Astrocyte (in vitro differentiated cells and primary cell): ENCODE results near the gene ATP1B4. TPM values are rescaled to one million over a fixed set of nuclear protein-coding genes. Genes with fewer than 3 reads are reported as not detected.

Source experiments
- DNase-seq: peaks from one replicate; pipeline ENCODE4 v3.0.0-alpha.2; 2010; ENCODE audit warnings: low read depth
- FAIRE-seq: peaks from 2 replicates; lab custom pipeline; 2011; peaks lifted over from hg19 to GRCh38; lab: Jason Lieb, UNC
- H2AFZ ChIP-seq: 2 replicates; pipeline ENCODE4 v1.6.0; 2012; ENCODE audit warnings: low read depth, low read length, inconsistent platforms
- H3K27ac ChIP-seq: 2 replicates; pipeline ENCODE4 v1.5.1; 2011; ENCODE audit warnings: low read depth, low read length, inconsistent platforms
- H3K27me3 ChIP-seq: 2 replicates; pipeline ENCODE4 v1.6.0; 2011; ENCODE audit warnings: low read length, inconsistent platforms; ENCODE audit not compliant: insufficient read depth
- H3K36me3 ChIP-seq: 2 replicates; pipeline ENCODE4 v1.5.1; 2011; ENCODE audit warnings: low read length, inconsistent platforms; ENCODE audit not compliant: insufficient read depth
- H3K4me1 ChIP-seq: 2 replicates; pipeline ENCODE4 v1.5.1; 2011; ENCODE audit warnings: low read length, inconsistent platforms; ENCODE audit not compliant: insufficient read depth
- H3K4me2 ChIP-seq: 2 replicates; pipeline ENCODE4 v1.6.0; 2012; ENCODE audit warnings: low read length, inconsistent platforms
- H3K4me3 ChIP-seq: 2 replicates; pipeline ENCODE4 v1.5.1; 2011; ENCODE audit warnings: low read depth, mild to moderate bottlenecking, low read length, inconsistent platforms; ENCODE audit not compliant: insufficient read depth
- H3K79me2 ChIP-seq: 2 replicates; pipeline ENCODE4 v1.6.0; 2012; ENCODE audit warnings: mild to moderate bottlenecking, low read length, inconsistent platforms; ENCODE audit not compliant: insufficient read depth
- H3K9ac ChIP-seq: 2 replicates; pipeline ENCODE4 v1.6.0; 2012; ENCODE audit warnings: mild to moderate bottlenecking, low read length, inconsistent platforms
- H3K9me3 ChIP-seq: 2 replicates; pipeline ENCODE4 v1.5.1; 2012; ENCODE audit warnings: low read depth, mild to moderate bottlenecking, low read length, inconsistent platforms; ENCODE audit not compliant: insufficient read depth
- H4K20me1 ChIP-seq: 2 replicates; pipeline ENCODE4 v1.6.0; 2012; ENCODE audit warnings: low read length, inconsistent platforms; ENCODE audit not compliant: insufficient read depth
- H3K27ac Mint-ChIP-seq: one replicate; pipeline ENCODE4 v1.8.0; 2021; ENCODE audit warnings: mild to moderate bottlenecking, mixed read lengths; ENCODE audit not compliant: unreplicated experiment
- H3K27me3 Mint-ChIP-seq: one replicate; pipeline ENCODE4 v1.8.0; 2021; ENCODE audit warnings: low read depth, mixed read lengths; ENCODE audit not compliant: unreplicated experiment
- H3K36me3 Mint-ChIP-seq: one replicate; pipeline ENCODE4 v1.8.0; 2021; ENCODE audit warnings: low read depth, mixed read lengths; ENCODE audit not compliant: unreplicated experiment
- H3K4me1 Mint-ChIP-seq: one replicate; pipeline ENCODE4 v1.8.0; 2021; ENCODE audit warnings: low read depth, mixed read lengths; ENCODE audit not compliant: unreplicated experiment
- H3K4me3 Mint-ChIP-seq: one replicate; pipeline ENCODE4 v1.8.0; 2021; ENCODE audit warnings: mild to moderate bottlenecking, moderate library complexity, mixed read lengths; ENCODE audit not compliant: unreplicated experiment
- H3K9me3 Mint-ChIP-seq: one replicate; pipeline ENCODE4 v1.8.0; 2021; ENCODE audit warnings: mild to moderate bottlenecking, mixed read lengths; ENCODE audit not compliant: unreplicated experiment
- CTCF ChIP-seq: IDR thresholded peaks from 2 replicates; pipeline ENCODE4 v1.5.1; 2011; ENCODE audit warnings: low read depth, mild to moderate bottlenecking, inconsistent platforms, low read length, moderate library complexity; ENCODE audit not compliant: insufficient read depth
- EZH2 ChIP-seq: IDR thresholded peaks from 2 replicates; pipeline ENCODE4 v1.6.1; 2012; ENCODE audit warnings: mild to moderate bottlenecking, low read length, inconsistent platforms; ENCODE audit not compliant: insufficient read depth
- total RNA-seq: library from RNA; stranded (reverse); gene quantifications from 2 replicates; pipeline ENCODE4 v1.2.1, GENCODE V29; 2021

The ATP1B4 gene
- total RNA-seq, 1 donor from 2014 or later = not detected

GRCh38 chrX:120408168-120408567 is 46.3 kb downstream of the ATP1B4 start:
- Mint-ChIP-seq H3K27me3 (no peaks in the 10 kb centered on the region), H3K9me3 (no peaks in the 10 kb centered on the region), H3K27ac (no peak overlapping the region), H3K36me3 (no peaks in the 10 kb centered on the region), H3K4me3 (no peak overlapping the region), H3K4me1 (no peaks in the 10 kb centered on the region)
- Histone ChIP-seq H3K4me1 (no peaks in the 10 kb centered on the region), H4K20me1 (no peaks in the 10 kb centered on the region), H3K27me3 (no peaks in the 10 kb centered on the region), H3K36me3 (no peaks in the 10 kb centered on the region), H3K9ac (no peak overlapping the region), H3K27ac (no peak overlapping the region), H3K4me3 (no peak overlapping the region), H3K9me3 (no peaks in the 10 kb centered on the region), H3K79me2 (no peaks in the 10 kb centered on the region), H2AFZ (no peak overlapping the region), H3K4me2 (no peak overlapping the region)
- DNase-seq (no peak), FAIRE-seq (no peak)
- TF ChIP-seq EZH2 (no peak), CTCF (no peak)

- H2AFZ ChIP-seq = no peak overlapping the region
- H3K27ac ChIP-seq = no peak overlapping the region
- H3K4me3 Mint-ChIP-seq = no peak overlapping the region
- no peaks in the 10 kb centered on the region for H3K9me3 Mint-ChIP-seq
- no peaks in the 10 kb centered on the region for H3K79me2 ChIP-seq
- no peaks in the 10 kb centered on the region for H3K36me3 Mint-ChIP-seq
- no peak overlapping the region for H3K4me2 ChIP-seq
- H3K4me3 ChIP-seq = no peak overlapping the region
- no peaks in the 10 kb centered on the region for H3K27me3 ChIP-seq
- H3K4me1 ChIP-seq = no peaks in the 10 kb centered on the region
- no peaks in the 10 kb centered on the region for H3K36me3 ChIP-seq
- H3K4me1 Mint-ChIP-seq = no peaks in the 10 kb centered on the region
- no peaks in the 10 kb centered on the region for H3K27me3 Mint-ChIP-seq
- no peak for DNase-seq
- TF ChIP-seq CTCF = no peak
- no peak for FAIRE-seq
- H3K27ac Mint-ChIP-seq = no peak overlapping the region
- no peaks in the 10 kb centered on the region for H3K9me3 ChIP-seq
- no peak overlapping the region for H3K9ac ChIP-seq
- H4K20me1 ChIP-seq = no peaks in the 10 kb centered on the region
Observed at GRCh38 chrX:120419463-120419862, 57.6 kb downstream of the ATP1B4 start.

GRCh38 chrX:120426599-120426998 is 64.7 kb downstream of the ATP1B4 start:
- Histone ChIP-seq H3K4me1 (peaks cover 9% of the 10 kb centered on the region), H3K4me3 (no peak overlapping the region), H3K27me3 (no peaks in the 10 kb centered on the region), H3K36me3 (no peaks in the 10 kb centered on the region), H3K9me3 (no peaks in the 10 kb centered on the region), H3K79me2 (no peaks in the 10 kb centered on the region), H4K20me1 (no peaks in the 10 kb centered on the region), H3K4me2 (peak overlapping the region; percentile 2), H3K9ac (no peak overlapping the region), H3K27ac (no peak overlapping the region), H2AFZ (no peak overlapping the region)
- TF ChIP-seq CTCF (no peak), EZH2 (no peak)
- H3K27me3 Mint-ChIP-seq = no peaks in the 10 kb centered on the region
- no peaks in the 10 kb centered on the region for H3K9me3 Mint-ChIP-seq
- peak; percentile 14 for DNase-seq
- peaks cover 5% of the 10 kb centered on the region for H3K4me1 Mint-ChIP-seq
- FAIRE-seq = peak; percentile 92
- no peak overlapping the region for H3K4me3 Mint-ChIP-seq
- H3K36me3 Mint-ChIP-seq = no peaks in the 10 kb centered on the region
- no peak overlapping the region for H3K27ac Mint-ChIP-seq
